GM10248 (cell line): ENCODE measurements around the gene MLLT1.

Experiments
- CTCF ChIA-PET: fragments of 300-600 bp; sonication (Branson Sonifier 250); formaldehyde crosslinking; extraction: SDS; loops from one replicate; lab custom pipeline; 2021; ENCODE audit warnings: antibody characterized with exemption; lab: Yijun Ruan, JAX
- POLR2A ChIA-PET: fragments of 350-650 bp; sonication (Branson Sonifier 250); formaldehyde crosslinking; extraction: SDS; loops from one replicate; lab custom pipeline; 2020; ENCODE audit warnings: antibody characterized with exemption; lab: Yijun Ruan, JAX
- DNase-seq: peaks from one replicate; pipeline ENCODE4 v3.0.0; 2012; ENCODE audit errors: extremely low spot score
- TF ChIP-seq, protein P1 (sequence below): IDR thresholded peaks from 2 replicates; pipeline ENCODE4 v1.5.1; 2012; ENCODE audit warnings: mild to moderate bottlenecking, low read depth; ENCODE audit errors: extremely low read depth, missing control alignments, control extremely low read depth

The MLLT1 gene

DNA sequence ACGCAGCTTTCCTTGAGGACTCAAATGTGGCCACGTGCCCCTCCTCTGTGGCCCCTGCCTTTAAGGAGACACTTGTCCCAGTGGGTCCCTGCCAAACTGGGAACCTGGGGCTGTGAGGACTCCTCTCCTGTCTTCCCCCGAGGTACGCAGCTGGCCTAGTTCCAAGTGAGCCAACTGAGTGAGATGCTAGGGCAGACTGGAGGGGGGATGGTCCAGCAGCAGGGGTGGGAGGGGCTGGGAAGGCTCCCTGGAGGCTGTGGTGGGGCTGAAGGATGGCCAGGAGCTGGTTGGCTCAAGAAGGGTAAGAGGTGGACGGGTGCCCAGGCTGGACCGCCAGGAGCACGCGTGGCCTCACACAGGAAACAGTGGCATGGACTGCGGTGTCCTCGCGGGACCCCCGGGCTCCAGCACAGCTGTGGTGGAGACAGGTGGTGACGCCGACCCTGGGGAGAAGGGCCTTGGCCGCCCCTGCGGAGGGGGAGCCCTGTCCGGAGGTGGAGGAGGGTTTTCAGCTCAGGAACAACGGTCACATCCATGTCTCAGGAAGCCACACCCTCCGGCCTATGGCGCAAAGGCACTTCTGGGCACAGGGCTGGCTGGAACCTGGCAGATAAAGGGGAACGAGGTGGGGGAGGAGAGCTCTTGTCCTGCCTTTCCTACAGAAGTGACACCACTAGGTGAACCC, 45.8 kb downstream of the MLLT1 start:
- ChIA-PET POLR2A (no interaction called here), CTCF (interaction anchor here (1.1 to 4.5 kb wide), 2 partner anchors 15 to 66 kb away, joined by 3 to 27 read pairs; no protein-coding TSS in a partner anchor)
- TF ChIP-seq, protein P1, sequence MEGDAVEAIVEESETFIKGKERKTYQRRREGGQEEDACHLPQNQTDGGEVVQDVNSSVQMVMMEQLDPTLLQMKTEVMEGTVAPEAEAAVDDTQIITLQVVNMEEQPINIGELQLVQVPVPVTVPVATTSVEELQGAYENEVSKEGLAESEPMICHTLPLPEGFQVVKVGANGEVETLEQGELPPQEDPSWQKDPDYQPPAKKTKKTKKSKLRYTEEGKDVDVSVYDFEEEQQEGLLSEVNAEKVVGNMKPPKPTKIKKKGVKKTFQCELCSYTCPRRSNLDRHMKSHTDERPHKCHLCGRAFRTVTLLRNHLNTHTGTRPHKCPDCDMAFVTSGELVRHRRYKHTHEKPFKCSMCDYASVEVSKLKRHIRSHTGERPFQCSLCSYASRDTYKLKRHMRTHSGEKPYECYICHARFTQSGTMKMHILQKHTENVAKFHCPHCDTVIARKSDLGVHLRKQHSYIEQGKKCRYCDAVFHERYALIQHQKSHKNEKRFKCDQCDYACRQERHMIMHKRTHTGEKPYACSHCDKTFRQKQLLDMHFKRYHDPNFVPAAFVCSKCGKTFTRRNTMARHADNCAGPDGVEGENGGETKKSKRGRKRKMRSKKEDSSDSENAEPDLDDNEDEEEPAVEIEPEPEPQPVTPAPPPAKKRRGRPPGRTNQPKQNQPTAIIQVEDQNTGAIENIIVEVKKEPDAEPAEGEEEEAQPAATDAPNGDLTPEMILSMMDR = no peak
- no peak for DNase-seq

DNA sequence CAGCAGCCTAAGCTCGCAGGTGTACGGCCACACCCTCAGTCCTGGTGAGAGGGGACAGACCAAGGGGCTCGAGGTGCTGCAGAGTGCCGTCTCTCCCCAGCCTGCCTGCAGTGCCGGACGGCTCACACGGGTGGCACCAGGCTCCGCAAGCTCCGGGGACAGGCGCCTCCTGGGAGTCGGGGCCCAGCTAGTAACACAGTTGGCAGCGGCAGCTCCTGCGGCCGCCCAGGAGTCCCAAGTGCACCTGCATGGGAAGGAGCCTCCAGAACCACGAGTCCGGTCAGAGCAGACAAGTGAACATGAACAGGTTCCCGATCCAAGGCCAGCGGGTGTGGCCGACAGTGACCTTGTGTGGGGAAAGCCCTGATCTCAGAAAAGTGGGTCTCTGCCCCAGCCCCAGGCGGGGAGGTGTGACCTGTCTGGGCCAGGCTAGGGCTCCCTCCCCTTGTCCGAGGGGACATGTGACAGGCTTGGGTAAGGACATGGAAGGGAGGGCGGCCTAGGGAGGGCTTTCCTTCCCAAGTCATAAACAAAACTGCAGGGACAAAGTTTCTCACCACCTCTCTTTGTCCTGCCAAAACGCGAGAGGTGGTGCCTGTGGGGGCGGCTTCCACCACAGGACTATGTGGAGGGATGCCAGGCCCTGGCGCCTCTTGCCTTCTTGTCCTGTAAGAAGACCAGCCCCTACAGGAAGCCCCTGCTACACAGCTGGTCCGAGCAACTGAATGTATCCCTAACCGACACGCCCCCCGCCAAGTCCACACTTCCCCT, 46.5 kb downstream of the MLLT1 start:
- TF ChIP-seq, protein P1 = no peak
- ChIA-PET CTCF (interaction anchor here (1.0 to 4.5 kb wide), 3 partner anchors 9 to 21 kb away, joined by 3 to 27 read pairs (median 3); no protein-coding TSS in a partner anchor), POLR2A (no interaction called here)
- no peak for DNase-seq

DNA sequence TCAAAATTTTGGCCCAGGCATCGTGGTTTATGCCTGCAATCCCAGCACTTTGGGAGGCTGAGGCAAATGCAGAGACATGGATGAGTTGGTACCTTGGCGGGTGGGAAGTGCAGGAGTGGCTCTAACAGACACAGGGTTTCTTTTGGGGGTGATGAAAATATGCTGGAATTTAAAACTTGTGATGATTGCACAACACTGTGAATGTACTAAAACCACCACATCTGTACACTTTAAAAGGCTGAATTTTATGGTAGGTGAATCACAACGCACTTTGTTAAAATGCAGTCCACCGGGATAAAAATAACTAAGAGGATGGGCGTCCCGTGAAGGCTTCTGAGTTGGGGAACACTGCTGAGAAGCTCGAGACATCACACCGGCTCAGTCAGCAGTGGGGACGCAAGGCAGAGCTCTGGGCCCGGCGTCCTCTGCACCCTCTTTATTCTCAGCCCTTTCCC, 47.1 kb downstream of the MLLT1 start:
- ChIA-PET POLR2A (no interaction called here), CTCF (interaction anchor here (1.0 to 4.5 kb wide), 3 partner anchors 9 to 22 kb away, joined by 3 to 27 read pairs (median 3); no protein-coding TSS in a partner anchor)
- no peak for DNase-seq
- TF ChIP-seq, protein P1 = no peak

DNA sequence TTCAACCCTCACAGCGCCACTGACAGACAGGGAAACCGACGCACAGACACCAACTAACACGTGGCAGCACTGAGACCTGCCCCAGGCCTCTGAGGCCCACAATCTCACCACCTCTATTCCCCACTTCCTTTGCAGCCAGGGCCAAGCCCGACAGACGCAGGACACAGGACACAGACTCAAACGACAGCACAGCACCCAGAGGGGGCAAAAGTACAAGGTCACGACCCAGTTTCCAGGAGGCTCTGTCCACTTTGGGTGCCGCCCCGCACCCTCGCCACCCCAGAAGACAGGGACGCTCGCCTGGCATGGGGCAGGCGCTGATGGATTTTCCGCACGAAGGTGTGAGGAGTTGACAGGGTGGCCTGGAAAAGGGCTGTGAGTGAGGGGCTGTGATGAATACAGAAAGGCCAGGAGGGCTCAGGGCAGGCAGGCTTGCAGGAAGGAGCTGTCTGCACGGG, 48.8 kb downstream of the MLLT1 start:
- DNase-seq = no peak
- CTCF ChIA-PET = interaction anchor here (1.9 kb wide), 1 partner anchor 12 kb away, joined by 13 read pairs; no protein-coding TSS in a partner anchor
- POLR2A ChIA-PET = no interaction called here
- TF ChIP-seq, protein P1 = no peak

DNA sequence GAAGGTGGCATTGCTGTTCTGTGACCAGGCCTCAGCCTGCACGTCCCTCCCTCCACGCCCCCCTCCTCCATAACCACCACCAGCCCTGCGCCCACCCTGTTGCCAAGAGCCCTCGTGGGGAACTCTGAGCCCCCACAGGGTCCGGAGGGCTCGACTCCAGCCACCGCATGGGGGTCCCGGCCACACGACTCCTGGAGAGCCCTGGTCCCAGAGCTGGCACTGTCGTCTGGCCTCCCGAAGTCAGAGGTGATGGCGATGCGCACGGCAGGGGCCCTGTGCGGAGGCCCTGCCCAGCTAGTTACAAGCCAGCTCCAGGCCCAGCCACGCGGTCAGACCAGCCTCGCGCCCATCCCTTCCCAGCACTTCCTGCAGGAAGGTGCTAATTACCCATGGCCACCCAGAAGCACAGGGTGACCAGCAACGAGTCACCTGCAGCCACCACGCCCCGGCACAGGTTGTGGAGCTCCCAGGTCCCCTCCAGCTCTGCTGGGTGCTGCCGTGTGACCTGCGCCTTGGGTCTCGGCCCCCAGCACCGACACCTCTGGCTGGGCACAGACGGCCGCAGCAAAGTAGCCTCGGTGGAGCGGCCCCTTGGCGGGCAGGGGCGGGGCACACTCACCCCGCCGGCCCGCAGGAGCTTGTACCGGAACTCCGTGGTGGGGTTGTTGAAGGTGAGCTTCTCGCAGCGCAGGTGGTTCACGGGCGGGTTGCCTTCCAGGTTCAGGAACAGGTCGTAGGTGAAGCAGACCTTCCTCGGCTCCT, 49.6 kb downstream of the MLLT1 start:
- no peak for DNase-seq
- CTCF ChIA-PET = interaction anchor here (1.9 kb wide), 1 partner anchor 12 kb away, joined by 13 read pairs; no protein-coding TSS in a partner anchor
- POLR2A ChIA-PET = no interaction called here
- TF ChIP-seq, protein P1 = no peak
